ENCODE results near the gene CMTM3.
"Not testable (repeated sequence)": the region's sequence is repeated elsewhere in the genome, so short reads cannot be mapped to it uniquely, and the experiment has no call there.

The CMTM3 gene

GRCh38 chr16:66637806-66638205 lies 33.3 kb downstream of the CMTM3 start:
- no peak for DNase-seq

DNA sequence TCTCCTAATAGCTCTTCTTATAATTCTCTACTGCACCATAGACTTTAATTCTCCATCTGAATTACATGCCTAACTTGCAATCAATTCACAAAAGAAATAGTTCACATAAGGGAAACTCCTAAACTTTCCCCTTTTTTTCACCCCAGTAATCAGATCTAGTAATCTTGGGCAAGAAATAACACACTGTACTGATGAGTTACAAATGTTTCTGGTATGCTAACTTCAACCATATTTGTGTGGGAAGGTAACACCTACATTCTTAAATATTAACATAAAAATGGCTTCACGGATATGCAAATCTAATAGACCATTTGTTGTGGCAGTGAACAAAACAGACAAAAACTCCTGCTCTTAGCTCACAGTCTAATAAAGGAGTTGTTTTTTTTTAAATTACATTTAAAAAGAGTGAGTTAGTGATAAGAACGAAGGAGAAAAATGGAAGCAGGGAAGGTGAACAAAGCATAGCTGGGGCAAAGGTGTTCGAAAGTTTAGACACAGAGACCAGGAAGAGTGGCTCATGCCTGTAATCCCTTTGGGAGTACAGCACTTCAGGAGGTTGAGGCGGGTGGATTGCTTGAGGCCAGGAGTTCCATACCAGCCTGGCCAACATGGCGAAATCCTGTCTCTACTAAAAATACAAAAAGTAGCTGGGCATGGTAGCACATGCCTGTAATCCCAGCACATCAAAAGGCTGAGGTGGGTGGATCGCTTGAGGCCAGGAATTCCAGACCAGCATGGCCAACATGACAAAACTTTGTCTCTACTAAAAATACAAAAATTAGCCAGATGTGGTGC lies 34.8 kb downstream of the CMTM3 start:
- no peak for DNase-seq

- no peak for DNase-seq
Measured at GRCh38 chr16:66640724-66641314, 36.3 kb downstream of the CMTM3 start.

DNA sequence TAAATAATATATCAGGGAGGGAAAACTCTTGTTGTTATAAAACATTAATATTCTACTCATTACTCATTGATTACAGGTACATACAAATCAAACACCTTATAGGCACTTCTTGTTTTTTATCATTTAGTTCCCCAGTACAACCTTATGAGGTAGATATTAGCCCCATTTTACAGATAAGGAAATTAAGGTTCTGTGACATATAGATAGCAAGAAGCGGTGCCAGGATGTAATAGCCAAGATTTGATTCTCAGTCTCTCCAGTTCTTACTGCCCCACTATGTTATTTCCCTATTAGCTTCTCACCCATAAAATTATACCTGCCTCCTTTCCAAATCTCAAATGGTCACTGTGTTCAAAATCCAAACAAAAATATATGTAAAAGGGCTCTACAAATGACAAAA lies 36.9 kb downstream of the CMTM3 start:
- no peak for DNase-seq

GRCh38 chr16:66647866-66648265 lies 43.4 kb downstream of the CMTM3 start:
- DNase-seq = no peak

DNA sequence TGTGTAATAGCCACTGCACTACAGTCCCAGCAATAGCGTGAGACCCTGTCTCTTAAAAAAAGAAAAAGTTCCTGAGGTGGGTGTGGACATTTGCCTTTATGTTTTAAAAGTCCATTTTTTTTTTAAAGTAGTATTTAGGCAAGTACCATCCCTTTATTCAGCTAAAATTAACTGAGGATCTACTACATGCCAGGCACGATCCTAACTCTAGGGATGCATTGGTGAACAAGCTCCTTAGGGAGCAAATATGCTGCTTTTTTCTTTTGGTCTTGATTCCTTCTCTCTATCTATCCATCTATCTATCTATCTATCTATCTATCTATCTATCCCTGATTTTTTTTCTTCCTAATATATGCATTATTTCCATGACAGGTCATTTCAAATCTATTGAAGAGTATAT lies 44.7 kb downstream of the CMTM3 start:
- no peak for DNase-seq

- DNase-seq = no peak
Measured at GRCh38 chr16:66649636-66650205, 45.2 kb downstream of the CMTM3 start.

- no peak for DNase-seq
Measured at GRCh38 chr16:66650707-66651473, 46.4 kb downstream of the CMTM3 start.

GRCh38 chr16:66651474-66651765 lies 46.9 kb downstream of the CMTM3 start:
- no peak for DNase-seq

- DNase-seq = no peak
Measured at GRCh38 chr16:66651965-66652364, 47.5 kb downstream of the CMTM3 start.

GRCh38 chr16:66652661-66653360 lies 48.3 kb downstream of the CMTM3 start:
- DNase-seq = no peak

DNA sequence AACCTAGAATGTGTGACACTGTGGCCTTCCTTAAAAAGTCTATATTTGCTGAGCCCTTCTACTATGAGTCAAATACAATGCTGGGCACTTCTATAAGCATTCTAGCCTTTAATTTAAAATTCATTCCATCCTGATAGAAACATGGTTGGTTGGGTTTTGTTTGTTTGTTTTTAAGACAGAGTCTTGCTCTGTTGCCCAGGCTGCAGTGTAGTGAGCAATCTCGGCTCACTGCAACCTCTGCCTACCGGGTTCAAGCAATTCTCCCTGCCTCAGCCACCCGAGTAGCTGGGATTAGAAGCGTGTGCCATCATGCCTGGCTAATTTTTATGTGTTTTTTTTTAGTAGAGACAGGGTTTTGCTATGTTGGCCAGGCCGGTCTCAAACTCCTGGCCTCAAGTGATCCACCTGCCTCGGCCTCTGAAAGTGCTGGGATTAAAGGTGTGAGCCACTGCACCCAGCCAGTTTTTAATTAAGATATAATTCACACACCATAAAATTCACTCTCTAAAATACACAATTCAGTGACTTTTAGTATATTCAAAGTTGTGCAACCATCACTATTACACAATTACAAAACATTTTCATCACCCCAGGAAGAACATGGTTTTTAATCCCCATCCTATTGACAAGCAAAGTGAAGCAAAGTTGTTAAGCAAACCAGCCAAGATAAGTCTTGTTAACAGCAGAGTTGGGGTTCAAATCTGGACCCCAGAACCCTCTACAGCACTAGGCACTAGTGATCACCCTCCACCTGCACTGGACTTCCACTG lies 49.3 kb downstream of the CMTM3 start:
- no peak for DNase-seq

- DNase-seq = no peak
Measured at GRCh38 chr16:66656547-66656946, 52.0 kb downstream of the CMTM3 start.

DNA sequence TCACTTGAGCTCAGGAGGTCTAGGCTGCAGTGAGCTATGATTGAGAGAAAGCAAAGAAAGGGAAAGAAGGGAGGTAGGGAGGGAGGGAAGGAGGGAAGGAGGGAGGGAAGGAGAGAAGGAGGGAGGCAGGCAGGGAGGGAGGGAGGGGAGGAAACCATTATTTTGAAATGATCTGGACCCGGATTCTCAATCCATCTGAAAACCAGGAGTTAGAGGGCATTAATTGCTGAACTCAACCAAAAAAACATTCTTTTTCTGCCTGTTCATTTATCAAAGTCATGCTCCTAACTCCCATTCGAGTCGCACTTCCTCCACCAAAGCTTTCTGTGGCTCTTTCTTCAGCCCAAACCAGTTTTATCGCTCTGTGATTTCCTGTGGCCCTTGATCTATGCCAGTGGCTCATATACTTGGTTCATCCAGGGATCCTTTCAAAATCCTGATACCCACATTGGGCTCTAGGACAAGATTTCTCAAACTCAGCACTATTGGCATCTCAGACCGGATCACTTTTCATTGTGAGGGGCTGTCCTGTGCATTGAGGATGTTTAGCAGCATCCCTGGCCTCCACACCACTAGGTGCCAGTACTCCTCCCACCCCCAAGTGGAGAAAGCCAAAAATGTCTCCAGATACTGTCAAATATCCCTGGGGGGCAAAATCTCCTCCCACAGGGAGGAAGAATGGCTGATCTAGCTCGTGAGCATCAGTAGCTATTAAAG lies 53.8 kb downstream of the CMTM3 start:
- DNase-seq = no peak

DNA sequence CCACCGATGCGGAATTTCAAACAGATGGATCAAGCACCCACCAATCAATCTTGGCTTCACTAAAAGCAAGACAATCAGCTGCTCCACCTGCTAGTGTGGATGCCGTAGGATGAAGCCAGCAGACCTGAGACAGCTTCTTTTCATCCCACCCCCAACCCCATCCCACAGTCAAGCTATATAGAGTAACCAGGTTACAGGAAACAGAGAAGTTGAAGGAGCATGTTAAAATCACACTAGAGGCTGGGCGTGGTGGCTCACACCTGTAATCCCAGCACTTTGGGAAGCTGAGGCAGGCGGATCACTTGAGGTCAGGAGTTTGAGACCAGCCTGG lies 54.3 kb downstream of the CMTM3 start:
- no peak for DNase-seq

- DNase-seq = peak; percentile 39
Measured at GRCh38 chr16:66660422-66661209, 56.1 kb downstream of the CMTM3 start.

DNA sequence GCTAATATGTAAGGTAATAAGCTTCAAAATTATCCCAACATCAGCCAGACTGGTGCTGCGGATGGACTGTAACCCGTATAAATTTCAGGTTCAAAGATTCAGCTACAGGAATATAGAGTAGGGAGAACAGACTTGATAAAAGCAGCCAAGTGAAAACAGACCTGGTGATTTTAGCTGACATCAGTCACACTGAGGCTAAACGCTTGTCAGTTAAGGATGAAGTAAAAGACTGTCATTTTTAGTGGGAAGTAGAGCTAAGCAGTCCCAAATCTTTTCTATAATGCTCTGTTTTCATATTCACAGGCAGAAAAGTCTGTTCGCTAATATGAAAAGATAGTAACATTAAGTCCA lies 56.7 kb downstream of the CMTM3 start:
- DNase-seq = no peak

GRCh38 chr16:66661671-66662346 lies 57.3 kb downstream of the CMTM3 start:
- not testable (repeated sequence) for DNase-seq

- DNase-seq = no peak
Measured at GRCh38 chr16:66662445-66663194, 58.1 kb downstream of the CMTM3 start.

Data from 8988T (cell line).